Fibroblast of lung (primary cell): ENCODE measurements around the gene EPS8. TPM values are rescaled to one million over a fixed set of nuclear protein-coding genes. Genes with fewer than 3 reads are reported as not detected.

ENCODE experiments used
- DNase-seq, 2 donors: peaks; one replicate each; pipeline versions ENCODE4 v3.0.0 to v3.0.0-alpha.2; 2010; ENCODE audit warnings: low read depth in 2 of 2
- H2AFZ ChIP-seq: 2 replicates; pipeline ENCODE4 v1.5.1; 2012; ENCODE audit warnings: low read length, control low read depth, inconsistent platforms
- H3K27ac ChIP-seq: 2 replicates; pipeline ENCODE4 v1.5.1; 2011; ENCODE audit warnings: low read length, control low read depth; ENCODE audit not compliant: insufficient read depth
- H3K27me3 ChIP-seq: 2 replicates; pipeline ENCODE4 v1.5.1; 2011; ENCODE audit warnings: mild to moderate bottlenecking, low read length; ENCODE audit not compliant: control insufficient read depth, insufficient read depth
- H3K36me3 ChIP-seq: 2 replicates; pipeline ENCODE4 v1.5.1; 2011; ENCODE audit warnings: low read length; ENCODE audit not compliant: control insufficient read depth, insufficient read depth
- H3K4me1 ChIP-seq: 2 replicates; pipeline ENCODE4 v1.5.1; 2011; ENCODE audit warnings: low read length; ENCODE audit not compliant: control insufficient read depth, insufficient read depth; ENCODE audit errors: extremely low read depth
- H3K4me2 ChIP-seq: 2 replicates; pipeline ENCODE4 v1.5.1; 2011; ENCODE audit warnings: low read length, control low read depth; ENCODE audit not compliant: insufficient read depth; ENCODE audit errors: extremely low read depth
- H3K4me3 ChIP-seq, 4 experiments: fragments of 200-600 bp in 1 of 4; sonication (generic) in 1 of 4; replicated peaks in 1 of 4; 2 replicates each; pipeline ENCODE4 v1.5.1; 2011 to 2016; ENCODE audit warnings: low read length in 4 of 4, low read depth in 3 of 4, mild to moderate bottlenecking in 3 of 4, control low read depth in 2 of 4, inconsistent platforms in 1 of 4, mixed read lengths in 1 of 4; ENCODE audit not compliant: insufficient read depth in 1 of 4; ENCODE audit errors: control extremely low read depth in 1 of 4
- H3K79me2 ChIP-seq: 2 replicates; pipeline ENCODE4 v1.5.1; 2012; ENCODE audit warnings: mild to moderate bottlenecking, low read length, inconsistent platforms; ENCODE audit not compliant: control insufficient read depth, insufficient read depth
- H3K9ac ChIP-seq: 2 replicates; pipeline ENCODE4 v1.5.1; 2011; ENCODE audit warnings: mild to moderate bottlenecking, low read length, control low read depth; ENCODE audit not compliant: insufficient read depth
- H3K9me3 ChIP-seq: 2 replicates; pipeline ENCODE4 v1.5.1; 2012; ENCODE audit warnings: low read depth, low read length; ENCODE audit not compliant: control insufficient read depth, insufficient read depth
- H4K20me1 ChIP-seq: 2 replicates; pipeline ENCODE4 v1.5.1; 2011; ENCODE audit warnings: low read length; ENCODE audit not compliant: control insufficient read depth, insufficient read depth; ENCODE audit errors: extremely low read depth
- CTCF ChIP-seq, 2 donors: IDR thresholded peaks in 1 of 2; conservative IDR thresholded peaks in 1 of 2; 1 replicate in 1 of 2; 2 replicates in 1 of 2; pipeline ENCODE4 v1.5.1; 2011 to 2012; ENCODE audit warnings: low read length in 2 of 2, control low read depth in 1 of 2, inconsistent platforms in 1 of 2, low read depth in 1 of 2, mild to moderate bottlenecking in 1 of 2
- EZH2 ChIP-seq: IDR thresholded peaks from 2 replicates; pipeline ENCODE4 v1.5.1; 2012; ENCODE audit warnings: low read length, control low read depth, mild to moderate bottlenecking; ENCODE audit errors: missing control alignments
- polyA plus RNA-seq, 2 donors: library from polyadenylated mRNA; depleted of rRNA in 1 of 2; stranded (reverse) in 1 of 2; unstranded in 1 of 2; fragments of >200 nt; gene quantifications; 2 replicates each; pipeline ENCODE4 v1.2.1, GENCODE V29; 2011 to 2012; ENCODE audit warnings: missing spikeins in 1 of 2
- total RNA-seq: library from RNA; depleted of rRNA; stranded (reverse); fragments of >200 nt; gene quantifications from 2 replicates; pipeline ENCODE4 v1.2.1, GENCODE V29; 2014

Gene EPS8
- total and polyA plus RNA-seq, 2 donors (not counting 1 experiment from before 2014, with no cell fraction given) = 96.3 to 108 TPM

GRCh38 chr12:15601210-15601800, 187.9 kb downstream of the EPS8 start:
- Histone ChIP-seq H3K4me3 (no peak overlapping the region), H3K9ac (no peak overlapping the region), H3K36me3 (no peaks in the 10 kb centered on the region), H3K9me3 (no peaks in the 10 kb centered on the region), H3K27me3 (no peaks in the 10 kb centered on the region), H3K27ac (peak overlapping the region; percentile 45), H3K4me2 (peak overlapping the region; percentile 25), H2AFZ (peak overlapping the region; percentile 19), H4K20me1 (no peaks in the 10 kb centered on the region), H3K79me2 (no peaks in the 10 kb centered on the region), H3K4me1 (peaks cover 19% of the 10 kb centered on the region)
- DNase-seq = peak; percentile 92 to 96
- TF ChIP-seq EZH2 (no peak), CTCF (conservative IDR thresholded peaks at IDR 0.05 in 1 of 2, IDR thresholded peaks at IDR 0.05 in 1 of 2; ENCODE audit: low read depth in 1 of 2, low read length in 2 of 2) (no peak)

DNA sequence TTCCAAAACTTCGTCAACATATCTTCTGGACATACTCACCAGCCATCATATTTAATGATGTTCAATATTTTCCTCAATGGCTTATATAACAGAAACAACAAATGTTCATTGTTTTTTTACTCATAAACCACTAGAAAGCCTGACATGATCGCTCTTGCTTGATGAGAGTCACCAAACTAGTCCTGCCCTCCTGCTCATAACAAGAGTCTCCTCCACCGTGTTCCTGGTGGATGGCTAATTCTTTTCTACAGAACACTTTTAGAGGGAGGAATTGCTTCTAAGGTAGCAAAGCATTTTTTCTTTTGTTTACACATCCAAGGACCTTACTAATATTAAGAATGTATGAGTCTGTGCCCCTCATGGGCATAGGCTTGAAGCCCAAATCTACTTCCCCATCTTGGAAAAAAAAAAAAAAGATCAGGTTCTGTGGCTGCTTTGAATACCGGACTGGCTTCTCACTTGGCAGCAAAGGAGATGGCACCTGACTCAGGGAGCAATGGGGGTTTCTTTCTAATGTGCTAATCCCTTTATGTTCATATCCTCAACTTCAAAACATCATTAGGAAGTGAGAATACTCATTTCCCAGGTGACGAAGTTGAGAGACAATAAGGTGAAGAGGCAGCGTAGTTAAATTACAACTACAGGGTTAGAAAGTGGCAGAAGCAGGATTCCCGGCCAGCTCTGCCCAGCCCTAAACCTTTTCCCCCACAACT, 188.8 kb downstream of the EPS8 start:
- DNase-seq = no peak
- Histone ChIP-seq H3K9ac (no peak overlapping the region), H4K20me1 (no peaks in the 10 kb centered on the region), H3K79me2 (no peaks in the 10 kb centered on the region), H3K4me2 (no peak overlapping the region), H2AFZ (no peak overlapping the region), H3K27ac (no peak overlapping the region), H3K36me3 (no peaks in the 10 kb centered on the region), H3K9me3 (no peaks in the 10 kb centered on the region), H3K4me1 (peaks cover 19% of the 10 kb centered on the region), H3K27me3 (no peaks in the 10 kb centered on the region), H3K4me3 (no peak overlapping the region)
- no peak for TF ChIP-seq EZH2
- no peak for TF ChIP-seq CTCF (conservative IDR thresholded peaks at IDR 0.05 in 1 of 2, IDR thresholded peaks at IDR 0.05 in 1 of 2; ENCODE audit: low read depth in 1 of 2, low read length in 2 of 2)

GRCh38 chr12:15599266-15600037, 189.7 kb downstream of the EPS8 start:
- H4K20me1 ChIP-seq = no peaks in the 10 kb centered on the region
- H3K27me3 ChIP-seq = no peaks in the 10 kb centered on the region
- H3K27ac ChIP-seq = no peak overlapping the region
- H3K4me3 ChIP-seq = no peak overlapping the region
- no peaks in the 10 kb centered on the region for H3K9me3 ChIP-seq
- H3K4me1 ChIP-seq = peaks cover 19% of the 10 kb centered on the region
- peak; percentile 92 to 95 for DNase-seq
- H2AFZ ChIP-seq = peak overlapping the region; percentile 18
- H3K79me2 ChIP-seq = no peaks in the 10 kb centered on the region
- H3K36me3 ChIP-seq = no peaks in the 10 kb centered on the region
- TF ChIP-seq EZH2 = no peak
- TF ChIP-seq CTCF (conservative IDR thresholded peaks at IDR 0.05 in 1 of 2, IDR thresholded peaks at IDR 0.05 in 1 of 2; ENCODE audit: low read depth in 1 of 2, low read length in 2 of 2) = no peak
- no peak overlapping the region for H3K4me2 ChIP-seq
- no peak overlapping the region for H3K9ac ChIP-seq
